ENCODE data around the gene ANKRD11. TPM values are rescaled to one million over a fixed set of nuclear protein-coding genes. Genes with fewer than 3 reads are reported as not detected.
"Not testable (repeated sequence)": the region's sequence is repeated elsewhere in the genome, so short reads cannot be mapped to it uniquely, and the experiment has no call there.

The ANKRD11 gene
- total RNA-seq, 2 donors from 2014 or later, result 197 to 251 TPM

DNA sequence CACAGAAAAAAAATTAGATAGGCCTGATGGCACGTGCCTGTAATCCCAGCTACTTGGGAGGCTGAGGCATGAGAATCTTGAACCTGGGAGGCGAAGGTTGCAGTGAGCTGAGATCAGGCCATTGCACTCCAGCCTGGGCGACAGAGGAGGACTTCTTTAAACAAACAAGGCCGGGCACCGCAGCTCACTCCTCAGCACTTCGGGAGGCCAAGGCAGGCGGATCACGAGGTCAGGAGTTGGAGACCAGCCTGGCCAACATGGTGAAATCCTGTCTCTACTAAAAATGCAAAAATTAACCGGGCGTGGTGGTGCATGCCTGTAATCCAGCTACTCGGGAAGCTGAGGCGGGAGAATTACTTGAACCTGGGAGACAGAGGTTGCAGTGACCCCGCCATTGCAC is 246.1 kb downstream of the ANKRD11 start:
- not testable (repeated sequence) for H3K4me1 Mint-ChIP-seq; H3K4me3 Mint-ChIP-seq; H3K27me3 Mint-ChIP-seq; ATAC-seq; DNase-seq; H3K36me3 Mint-ChIP-seq (ENCODE audit: low read depth); H3K27ac Mint-ChIP-seq; H3K9me3 ChIP-seq (ENCODE audit: control insufficient read depth, low read length, poor library complexity, severe bottlenecking)

DNA sequence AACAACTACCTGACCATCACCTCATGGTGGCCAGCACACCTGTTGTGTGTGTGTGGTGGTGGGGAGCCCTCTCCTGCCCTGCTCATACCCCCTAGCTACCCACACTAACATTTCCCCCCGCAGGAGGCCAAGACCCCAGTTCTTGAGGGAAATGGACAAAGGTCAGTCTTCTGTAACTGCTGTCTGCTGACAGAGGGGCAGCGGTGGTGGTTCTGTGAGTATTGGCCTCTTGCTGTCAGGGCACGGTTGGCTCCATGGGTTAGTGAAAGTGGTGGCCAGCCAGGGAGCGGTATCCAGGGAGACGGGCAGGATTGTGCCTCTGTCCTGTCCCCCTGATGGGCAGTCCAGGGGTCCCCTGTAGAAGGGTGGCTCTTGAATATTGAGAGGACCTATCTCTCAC is 246.7 kb downstream of the ANKRD11 start:
- no peaks in the 10 kb centered on the region for H3K9me3 ChIP-seq (ENCODE audit: control insufficient read depth, low read length, poor library complexity, severe bottlenecking)
- Mint-ChIP-seq H3K4me3 (no peak overlapping the region), H3K36me3 (ENCODE audit: low read depth) (no peaks in the 10 kb centered on the region), H3K27me3 (no peaks in the 10 kb centered on the region), H3K4me1 (peaks cover 9% of the 10 kb centered on the region), H3K27ac (no peak overlapping the region)
- no peak for ATAC-seq
- no peak for DNase-seq

DNA sequence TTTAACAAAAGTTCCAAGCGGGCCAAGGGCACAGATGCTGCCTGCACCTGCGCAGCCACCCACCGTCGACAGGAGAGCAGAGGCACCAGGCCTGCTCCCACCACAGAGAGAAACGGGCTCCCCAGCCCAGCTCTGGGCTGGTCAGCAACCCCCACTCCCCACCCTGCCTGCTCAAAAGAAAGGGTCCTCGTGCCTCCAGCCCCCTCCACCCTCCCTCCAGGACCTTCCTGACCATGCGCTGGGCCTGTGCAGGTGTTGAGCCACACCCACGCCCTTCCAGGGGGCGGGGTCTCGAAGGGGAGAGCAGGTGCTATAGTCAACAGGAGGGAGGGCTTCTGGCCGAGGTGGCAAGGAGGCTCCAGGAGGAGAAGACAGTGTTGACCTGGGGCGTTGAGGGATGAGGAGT is 247.6 kb downstream of the ANKRD11 start:
- H3K27ac Mint-ChIP-seq, result peak overlapping the region; percentile 98
- H3K4me1 Mint-ChIP-seq, result peaks cover 9% of the 10 kb centered on the region
- H3K27me3 Mint-ChIP-seq, result no peaks in the 10 kb centered on the region
- ATAC-seq, result no peak
- no peak for DNase-seq
- no peaks in the 10 kb centered on the region for H3K9me3 ChIP-seq (ENCODE audit: control insufficient read depth, low read length, poor library complexity, severe bottlenecking)
- H3K36me3 Mint-ChIP-seq (ENCODE audit: low read depth), result no peaks in the 10 kb centered on the region
- peak overlapping the region; percentile 57 for H3K4me3 Mint-ChIP-seq

DNA sequence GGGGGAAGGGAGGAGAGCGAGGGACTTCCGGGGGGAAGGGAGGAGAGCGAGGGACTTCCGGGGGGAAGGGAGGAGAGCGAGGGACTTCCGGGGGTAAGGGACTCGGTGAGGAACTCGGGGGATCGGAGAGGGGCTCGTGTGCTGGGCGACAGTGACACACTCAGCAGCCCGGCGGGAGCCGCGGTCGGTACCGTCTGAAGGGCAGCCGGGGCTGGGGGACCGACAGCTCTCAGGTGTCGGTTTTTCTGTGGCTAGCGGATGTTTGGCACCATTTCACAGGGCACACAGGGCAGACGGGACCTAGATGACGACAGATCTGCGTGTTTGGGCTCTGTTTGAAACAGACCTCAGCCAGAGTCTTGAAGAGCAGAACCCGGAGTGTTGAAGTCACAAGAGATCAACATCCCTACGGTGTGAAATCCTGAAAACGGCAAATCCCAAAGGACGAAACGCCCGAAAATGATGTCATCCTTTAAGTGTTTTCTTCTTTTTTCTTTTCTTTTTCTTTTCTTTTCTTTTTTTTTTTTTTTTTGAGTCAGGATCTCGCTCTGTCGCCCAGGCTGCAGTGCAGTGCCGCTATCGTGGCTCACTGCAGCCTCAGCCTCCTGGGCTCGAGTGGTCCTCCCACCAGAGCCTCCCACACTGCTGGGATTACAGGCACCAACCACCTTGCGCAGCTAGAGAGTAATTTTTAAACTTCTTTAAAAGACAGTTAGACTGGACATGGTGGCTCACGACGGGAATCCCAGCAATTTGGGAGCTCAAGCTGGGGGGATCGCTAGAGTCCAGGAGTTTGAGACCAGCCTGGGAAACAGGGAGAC is 249.0 kb downstream of the ANKRD11 start:
- H3K9me3 ChIP-seq (ENCODE audit: control insufficient read depth, low read length, poor library complexity, severe bottlenecking), result no peaks in the 10 kb centered on the region
- Mint-ChIP-seq H3K27ac (peak overlapping the region; percentile 98), H3K36me3 (ENCODE audit: low read depth) (no peaks in the 10 kb centered on the region), H3K4me1 (peaks cover 9% of the 10 kb centered on the region), H3K27me3 (no peaks in the 10 kb centered on the region), H3K4me3 (peak overlapping the region; percentile 91)
- DNase-seq, result peak; percentile 71 to 85 (median 73)
- peak; percentile 84 for ATAC-seq

DNA sequence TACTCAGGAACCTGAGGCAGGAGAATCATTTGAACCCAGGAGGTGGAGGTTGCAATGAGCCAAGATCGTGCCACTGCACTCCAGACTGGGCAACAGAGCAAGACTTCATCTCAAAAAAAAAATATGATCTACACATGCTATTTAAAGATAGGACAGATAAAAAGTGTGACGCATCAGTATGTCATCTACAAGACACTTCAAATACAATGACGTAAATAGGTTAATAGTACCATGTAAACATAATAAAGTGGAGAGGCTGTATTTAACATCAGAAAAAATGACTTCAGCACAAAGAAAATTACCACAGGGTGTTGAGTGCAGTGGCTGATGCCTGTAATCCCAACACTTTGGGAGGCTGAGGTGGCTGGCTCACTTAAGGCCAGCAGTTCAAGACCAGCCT is 252.6 kb downstream of the ANKRD11 start:
- ATAC-seq, result no peak
- Mint-ChIP-seq H3K4me1 (peaks cover 9% of the 10 kb centered on the region), H3K27ac (no peak overlapping the region), H3K4me3 (no peak overlapping the region), H3K36me3 (ENCODE audit: low read depth) (peaks cover 3% of the 10 kb centered on the region), H3K27me3 (no peaks in the 10 kb centered on the region)
- H3K9me3 ChIP-seq (ENCODE audit: control insufficient read depth, low read length, poor library complexity, severe bottlenecking), result no peaks in the 10 kb centered on the region
- no peak for DNase-seq

DNA sequence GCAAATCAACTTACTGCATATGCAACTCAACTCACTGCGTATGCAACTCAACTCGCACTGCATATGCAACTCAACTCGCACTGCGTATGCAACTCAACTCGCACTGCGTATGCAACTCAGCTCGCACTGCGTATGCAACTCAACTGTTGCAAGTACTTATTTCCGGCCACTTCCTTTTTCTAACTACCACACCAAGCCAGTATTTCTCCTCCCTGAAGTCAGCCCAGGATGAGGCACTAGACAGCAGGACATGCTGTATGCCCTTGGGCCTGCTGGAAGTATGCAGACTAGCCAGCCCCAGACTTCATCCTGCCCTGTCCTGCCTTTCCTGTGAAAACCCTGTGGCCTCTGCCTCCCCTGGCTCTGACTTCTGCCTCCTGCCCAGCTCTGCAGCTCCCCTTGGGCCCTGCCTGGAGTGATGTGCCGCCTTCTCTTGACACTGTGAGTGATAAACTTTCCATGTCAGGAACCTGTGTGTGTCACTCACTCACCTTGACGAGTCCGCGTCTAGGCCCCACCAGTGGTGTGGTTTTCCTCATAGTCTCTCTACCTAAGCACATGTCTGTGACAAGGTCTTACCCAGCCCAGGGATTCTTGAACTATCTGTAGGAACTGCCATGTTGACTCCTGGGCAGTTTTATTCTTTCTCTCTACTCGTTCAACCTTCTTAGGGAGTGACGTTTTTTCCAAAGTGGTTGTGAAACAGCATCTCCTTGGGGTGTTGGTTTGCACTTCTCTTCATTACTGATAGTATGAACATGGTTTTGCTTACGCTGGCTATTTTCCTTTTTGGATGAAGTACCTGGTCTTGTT is 256.5 kb downstream of the ANKRD11 start:
- no peak overlapping the region for H3K4me3 Mint-ChIP-seq
- H3K36me3 Mint-ChIP-seq (ENCODE audit: low read depth), result peaks cover 5% of the 10 kb centered on the region
- H3K27ac Mint-ChIP-seq, result no peak overlapping the region
- no peak for ATAC-seq
- H3K4me1 Mint-ChIP-seq, result no peaks in the 10 kb centered on the region
- no peak for DNase-seq
- H3K27me3 Mint-ChIP-seq, result no peaks in the 10 kb centered on the region
- H3K9me3 ChIP-seq (ENCODE audit: control insufficient read depth, low read length, poor library complexity, severe bottlenecking), result no peaks in the 10 kb centered on the region

DNA sequence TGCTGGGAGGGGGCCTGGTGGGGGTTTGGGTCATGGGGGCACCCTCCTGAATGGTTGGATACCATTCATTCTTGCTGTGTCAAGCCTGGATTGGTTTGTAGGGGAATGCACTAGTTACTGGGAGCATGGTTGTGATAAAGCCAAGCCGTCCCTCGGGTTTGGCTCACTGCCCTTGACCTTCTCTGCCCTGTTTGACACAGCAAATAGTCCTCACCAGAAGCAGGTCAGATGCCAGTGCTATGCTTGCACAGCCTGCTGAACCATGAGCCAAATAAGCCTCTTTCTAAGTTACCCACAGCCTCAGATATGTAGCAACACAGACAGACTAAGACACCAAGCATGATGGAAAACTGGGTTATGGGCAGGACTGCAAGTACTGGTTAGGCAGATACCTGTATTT is 258.3 kb downstream of the ANKRD11 start:
- H3K36me3 Mint-ChIP-seq (ENCODE audit: low read depth), result peaks cover 5% of the 10 kb centered on the region

DNA sequence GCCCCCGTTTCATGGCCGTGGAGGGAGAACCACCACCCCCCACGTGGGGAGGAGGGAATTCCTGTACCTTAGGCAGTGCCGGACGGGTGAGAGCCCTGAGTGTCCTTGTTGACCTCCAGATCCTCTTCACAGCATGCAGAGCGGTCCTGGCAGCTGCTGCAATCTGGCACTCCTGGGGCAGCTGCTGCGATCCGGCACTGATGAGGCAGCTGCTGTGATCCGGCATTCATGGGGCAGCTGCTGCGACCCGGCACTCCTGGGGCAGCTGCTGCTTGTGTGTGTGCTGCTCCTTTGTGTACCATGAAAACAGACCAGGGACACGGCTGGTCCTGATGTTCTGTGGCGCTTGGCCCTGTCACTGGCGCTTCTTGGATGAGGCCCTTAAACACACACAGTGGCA is 260.1 kb downstream of the ANKRD11 start:
- ATAC-seq, result no peak
- Mint-ChIP-seq H3K27me3 (no peaks in the 10 kb centered on the region), H3K36me3 (ENCODE audit: low read depth) (peaks cover 8% of the 10 kb centered on the region)

More for the DNA sequence above, 258.3 kb downstream of the ANKRD11 start:
- Mint-ChIP-seq H3K4me1 (no peaks in the 10 kb centered on the region), H3K27me3 (no peaks in the 10 kb centered on the region), H3K4me3 (no peak overlapping the region), H3K27ac (no peak overlapping the region)
- ATAC-seq (no peak), DNase-seq (no peak)
- peaks cover 7% of the 10 kb centered on the region for H3K9me3 ChIP-seq (ENCODE audit: control insufficient read depth, low read length, poor library complexity, severe bottlenecking)

DNA sequence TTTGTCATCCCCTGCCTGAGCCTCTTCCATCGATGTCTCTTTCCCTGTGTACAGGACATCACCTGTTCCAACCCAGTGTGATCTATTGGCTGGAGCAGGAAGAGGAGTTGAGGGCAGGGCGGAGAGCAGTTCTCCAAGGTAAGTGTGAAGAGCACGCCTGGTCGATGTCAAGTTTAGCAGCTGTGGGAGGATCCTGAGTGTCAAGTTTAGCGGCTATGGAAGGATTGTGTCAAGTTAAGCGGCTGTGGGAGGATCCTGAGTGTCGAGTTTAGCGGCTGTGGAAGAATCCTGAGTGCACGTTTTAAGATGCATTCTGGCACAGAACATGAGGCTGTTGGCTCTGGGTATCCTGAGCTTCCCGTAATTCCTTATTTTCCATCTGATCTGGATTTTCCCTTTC is 265.7 kb downstream of the ANKRD11 start:
- H3K9me3 ChIP-seq (ENCODE audit: control insufficient read depth, low read length, poor library complexity, severe bottlenecking), result peaks cover 7% of the 10 kb centered on the region
- H3K27ac Mint-ChIP-seq, result no peak overlapping the region
- H3K27me3 Mint-ChIP-seq, result no peaks in the 10 kb centered on the region
- peaks cover 12% of the 10 kb centered on the region for H3K4me1 Mint-ChIP-seq
- no peak for DNase-seq
- no peak for ATAC-seq
- peaks cover 13% of the 10 kb centered on the region for H3K36me3 Mint-ChIP-seq (ENCODE audit: low read depth)
- no peak overlapping the region for H3K4me3 Mint-ChIP-seq

More for the DNA sequence above, 260.1 kb downstream of the ANKRD11 start:
- peaks cover 7% of the 10 kb centered on the region for H3K9me3 ChIP-seq (ENCODE audit: control insufficient read depth, low read length, poor library complexity, severe bottlenecking)
- Mint-ChIP-seq H3K27ac (no peak overlapping the region), H3K4me3 (no peak overlapping the region), H3K4me1 (peaks cover 1% of the 10 kb centered on the region)
- no peak for DNase-seq

DNA sequence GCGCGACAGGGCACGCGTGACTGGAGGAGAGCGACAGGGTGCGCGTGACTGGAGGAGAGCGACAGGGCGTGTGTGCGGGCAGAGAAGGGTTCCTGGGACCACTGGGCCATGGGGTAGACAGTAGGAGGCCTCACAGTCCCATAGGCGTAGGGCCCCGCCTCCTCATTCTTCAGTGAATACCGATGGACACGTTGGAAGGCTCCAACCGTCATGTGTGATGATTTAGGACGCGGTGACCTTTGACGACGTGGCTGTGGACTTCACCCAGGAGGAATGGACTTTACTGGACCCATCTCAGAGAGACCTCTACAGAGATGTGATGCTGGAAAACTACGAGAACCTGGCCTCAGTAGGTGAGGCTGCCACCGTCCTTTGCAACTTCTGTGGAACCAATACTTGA is 267.4 kb downstream of the ANKRD11 start:
- peaks cover 5% of the 10 kb centered on the region for H3K9me3 ChIP-seq (ENCODE audit: control insufficient read depth, low read length, poor library complexity, severe bottlenecking)
- no peak overlapping the region for H3K27ac Mint-ChIP-seq
- peaks cover 13% of the 10 kb centered on the region for H3K36me3 Mint-ChIP-seq (ENCODE audit: low read depth)
- DNase-seq (no peak), ATAC-seq (no peak)
- no peaks in the 10 kb centered on the region for H3K27me3 Mint-ChIP-seq
- H3K4me1 Mint-ChIP-seq, result peaks cover 17% of the 10 kb centered on the region
- no peak overlapping the region for H3K4me3 Mint-ChIP-seq

DNA sequence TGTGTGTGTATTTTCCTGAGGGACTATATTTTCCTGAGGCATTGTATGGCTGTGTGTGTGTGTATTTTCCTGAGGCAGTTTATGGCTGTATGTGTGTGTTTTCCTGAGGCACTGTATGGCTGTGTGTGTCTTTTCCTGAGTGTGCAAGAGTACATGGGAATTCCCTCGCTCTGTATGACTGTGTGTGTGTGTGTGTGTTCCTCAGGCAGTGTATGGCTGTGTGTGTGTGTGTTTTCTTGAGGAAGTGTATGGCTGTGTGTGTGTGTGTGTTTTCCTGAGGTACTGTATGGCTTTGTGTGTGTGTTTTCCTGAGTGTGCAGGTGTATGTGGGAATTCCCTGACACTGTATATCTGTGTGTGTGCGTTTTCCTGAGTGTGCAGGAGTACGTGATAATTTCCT is 268.8 kb downstream of the ANKRD11 start:
- H3K9me3 ChIP-seq (ENCODE audit: control insufficient read depth, low read length, poor library complexity, severe bottlenecking), result no peaks in the 10 kb centered on the region
- no peak overlapping the region for H3K4me3 Mint-ChIP-seq
- ATAC-seq (no peak), DNase-seq (no peak)
- H3K27me3 Mint-ChIP-seq, result no peaks in the 10 kb centered on the region
- H3K27ac Mint-ChIP-seq, result no peak overlapping the region
- peaks cover 13% of the 10 kb centered on the region for H3K36me3 Mint-ChIP-seq (ENCODE audit: low read depth)
- H3K4me1 Mint-ChIP-seq, result peaks cover 20% of the 10 kb centered on the region

DNA sequence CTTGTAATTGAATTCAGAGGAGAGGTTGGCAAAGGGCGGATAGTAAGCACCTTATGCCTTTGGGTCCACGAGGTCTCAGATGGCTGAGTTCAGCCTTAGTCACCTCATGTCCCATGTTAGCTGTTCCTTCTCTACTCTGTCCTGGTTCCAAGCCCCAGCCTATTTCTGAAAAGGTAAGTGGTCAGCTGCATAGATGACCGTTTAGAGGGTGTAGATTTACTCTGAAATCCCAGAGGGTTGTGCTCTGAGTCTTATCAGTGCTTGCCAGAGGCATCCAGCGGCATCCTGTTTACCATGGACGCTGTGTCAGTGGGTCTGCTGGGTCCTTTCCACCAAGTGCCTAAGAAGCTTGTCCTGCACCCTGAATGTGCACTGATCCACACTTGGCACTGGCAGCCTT is 271.0 kb downstream of the ANKRD11 start:
- ATAC-seq, result no peak
- DNase-seq, result no peak
- Mint-ChIP-seq H3K4me3 (peak overlapping the region; percentile 47), H3K27ac (peak overlapping the region; percentile 39), H3K27me3 (no peaks in the 10 kb centered on the region), H3K4me1 (peaks cover 26% of the 10 kb centered on the region), H3K36me3 (ENCODE audit: low read depth) (peaks cover 11% of the 10 kb centered on the region)
- no peaks in the 10 kb centered on the region for H3K9me3 ChIP-seq (ENCODE audit: control insufficient read depth, low read length, poor library complexity, severe bottlenecking)
